GM19351 (cell line): ENCODE measurements around the gene COX6A2.
"Not testable (repeated sequence)": the region's sequence is repeated elsewhere in the genome, so short reads cannot be mapped to it uniquely, and the experiment has no call there.

Experiments used
- ATAC-seq: cut with Tn5 transposase; IDR thresholded peaks from one replicate; pipeline ENCODE4 v1.9.1; 2021; ENCODE audit warnings: mild to moderate bottlenecking, moderate library complexity; ENCODE audit not compliant: unreplicated experiment

COX6A2 gene

GRCh38 chr16:31461921-31462804 lies 34.0 kb upstream of the COX6A2 start:
- ATAC-seq = no peak

DNA sequence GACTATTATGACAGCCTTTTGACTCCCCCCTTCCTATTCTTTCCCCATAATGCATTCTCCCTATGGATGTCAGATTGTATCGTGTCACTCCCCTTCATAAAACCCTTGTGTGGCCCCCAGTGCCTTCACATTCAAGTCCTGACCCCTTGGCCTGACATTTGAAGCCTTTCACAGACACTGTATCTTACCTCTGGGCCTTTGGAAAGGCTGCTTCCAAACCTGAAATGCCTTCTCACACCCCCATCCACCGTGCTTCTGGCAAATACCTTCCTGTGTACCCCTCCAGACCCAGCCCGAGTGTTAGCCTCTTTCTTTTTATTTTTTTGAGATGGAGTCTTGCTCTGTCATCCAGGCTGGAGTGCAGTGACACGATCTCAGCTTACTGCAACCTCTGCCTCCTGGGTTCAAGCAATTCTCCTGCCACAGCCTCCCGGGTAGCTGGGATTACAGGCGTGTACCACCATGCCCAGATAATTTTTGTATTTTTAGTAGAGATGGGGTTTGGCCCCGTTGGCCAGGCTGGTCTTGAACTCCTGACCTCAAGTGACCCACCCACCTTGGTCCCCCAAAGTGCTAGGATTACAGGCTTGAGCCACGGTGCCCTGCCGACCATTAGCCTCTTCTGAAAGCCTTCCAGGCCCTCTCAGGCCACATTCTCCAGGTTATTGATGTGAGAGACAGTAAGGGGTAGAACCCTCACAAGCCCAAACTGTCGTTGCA lies 33.2 kb upstream of the COX6A2 start:
- no peak for ATAC-seq

DNA sequence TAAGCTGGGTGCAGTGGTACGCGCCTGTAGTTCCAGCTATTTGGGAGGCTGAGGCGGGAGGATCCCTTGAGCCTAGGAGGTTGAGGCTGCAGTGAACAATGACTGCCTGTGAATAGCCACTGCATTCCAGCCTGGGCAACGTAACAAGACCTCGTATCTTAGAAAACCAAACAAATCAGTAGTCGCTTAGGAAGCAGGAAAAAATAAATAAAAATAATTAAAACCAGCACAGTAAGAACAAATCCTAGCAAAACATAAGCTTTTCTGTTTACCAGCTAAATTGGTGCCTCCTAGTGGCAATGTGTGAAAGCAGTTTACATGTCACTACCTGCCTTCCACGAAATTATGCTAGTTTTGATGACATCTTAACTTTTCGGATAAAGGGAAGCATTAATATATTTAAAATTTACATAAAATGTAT lies 32.4 kb upstream of the COX6A2 start:
- no peak for ATAC-seq

- peak; percentile 61 for ATAC-seq
Observed at GRCh38 chr16:31459687-31460581, 31.8 kb upstream of the COX6A2 start.

- ATAC-seq = peak; percentile 65
Observed at GRCh38 chr16:31458844-31459686, 30.9 kb upstream of the COX6A2 start, which contains the start of gene ARMC5. ARMC5 (plus strand) TSS chr16:31459501; CDS start chr16:31459525, 24 bp downstream.

DNA sequence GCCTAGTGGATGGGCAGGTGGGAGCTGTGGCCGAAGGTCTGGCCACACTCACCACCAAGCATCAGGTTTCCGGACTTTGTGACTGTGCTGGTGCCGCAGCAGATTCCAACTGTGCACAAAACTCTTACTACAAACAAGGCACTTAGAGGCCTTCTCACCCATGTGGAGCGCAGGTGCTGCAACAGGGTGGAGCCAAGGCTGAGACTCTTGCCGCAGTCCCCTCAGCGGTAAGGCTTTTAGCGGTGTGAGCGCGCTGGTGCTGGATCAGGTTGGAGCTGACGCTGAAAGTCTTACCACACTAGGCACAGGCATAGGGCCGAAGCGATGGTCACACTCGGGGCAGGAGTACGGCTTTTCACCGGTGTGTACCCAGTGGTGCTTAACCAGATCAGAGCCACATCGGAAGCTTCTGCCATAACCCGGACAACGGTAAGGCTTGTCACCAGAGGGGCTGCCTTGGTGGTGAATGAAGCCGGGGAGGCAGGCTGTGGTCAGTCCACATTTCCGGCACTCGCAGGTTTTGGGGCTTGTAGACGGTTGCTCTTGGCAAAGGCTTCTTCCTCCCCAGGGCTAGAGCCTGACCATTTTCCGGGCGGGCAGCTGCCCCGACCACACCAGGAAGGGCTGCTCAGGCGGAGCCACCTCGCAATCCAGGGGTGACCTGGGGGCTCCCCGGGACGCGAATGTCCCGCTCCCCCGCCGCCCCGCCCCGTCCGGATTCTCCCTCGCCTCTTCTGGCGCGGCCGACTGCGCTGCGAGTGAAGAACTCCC lies 30.1 kb upstream of the COX6A2 start:
- peak; percentile 14 for ATAC-seq

- no peak for ATAC-seq
Observed at GRCh38 chr16:31456988-31457360, 28.8 kb upstream of the COX6A2 start.

DNA sequence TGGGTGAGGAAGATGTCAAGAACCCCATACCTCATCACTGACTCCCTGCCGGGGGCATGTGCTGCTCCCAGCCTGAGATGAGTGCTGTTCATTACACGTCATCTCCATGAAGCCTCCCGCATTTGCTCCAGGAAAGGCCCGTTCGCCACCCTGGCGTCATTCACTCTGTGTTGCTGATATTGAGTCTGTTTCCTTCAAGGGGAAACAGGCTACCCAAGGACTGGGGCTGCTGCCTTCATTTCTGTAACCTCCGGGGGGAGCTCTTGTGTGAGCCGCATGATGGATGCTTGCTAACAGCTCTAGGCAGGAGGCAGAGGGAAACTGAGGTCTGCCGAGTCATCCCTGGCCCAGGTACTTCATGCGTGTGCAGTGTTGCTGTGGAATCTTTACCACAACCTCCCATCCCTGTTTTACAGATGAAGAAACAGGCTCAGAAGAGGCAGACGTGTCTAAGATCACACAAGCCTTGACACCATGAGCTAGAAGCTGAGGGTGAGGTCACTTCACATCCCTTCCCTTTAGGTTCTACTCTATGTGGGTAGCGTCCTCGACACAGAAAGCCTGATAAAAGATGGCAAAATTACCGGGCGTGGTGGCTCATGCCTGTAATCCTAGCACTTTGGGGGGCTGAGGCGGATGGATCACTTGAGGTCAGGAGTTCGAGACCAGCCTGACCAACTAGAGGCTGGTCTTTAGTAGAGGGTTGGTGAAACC lies 27.6 kb upstream of the COX6A2 start:
- ATAC-seq = no peak

DNA sequence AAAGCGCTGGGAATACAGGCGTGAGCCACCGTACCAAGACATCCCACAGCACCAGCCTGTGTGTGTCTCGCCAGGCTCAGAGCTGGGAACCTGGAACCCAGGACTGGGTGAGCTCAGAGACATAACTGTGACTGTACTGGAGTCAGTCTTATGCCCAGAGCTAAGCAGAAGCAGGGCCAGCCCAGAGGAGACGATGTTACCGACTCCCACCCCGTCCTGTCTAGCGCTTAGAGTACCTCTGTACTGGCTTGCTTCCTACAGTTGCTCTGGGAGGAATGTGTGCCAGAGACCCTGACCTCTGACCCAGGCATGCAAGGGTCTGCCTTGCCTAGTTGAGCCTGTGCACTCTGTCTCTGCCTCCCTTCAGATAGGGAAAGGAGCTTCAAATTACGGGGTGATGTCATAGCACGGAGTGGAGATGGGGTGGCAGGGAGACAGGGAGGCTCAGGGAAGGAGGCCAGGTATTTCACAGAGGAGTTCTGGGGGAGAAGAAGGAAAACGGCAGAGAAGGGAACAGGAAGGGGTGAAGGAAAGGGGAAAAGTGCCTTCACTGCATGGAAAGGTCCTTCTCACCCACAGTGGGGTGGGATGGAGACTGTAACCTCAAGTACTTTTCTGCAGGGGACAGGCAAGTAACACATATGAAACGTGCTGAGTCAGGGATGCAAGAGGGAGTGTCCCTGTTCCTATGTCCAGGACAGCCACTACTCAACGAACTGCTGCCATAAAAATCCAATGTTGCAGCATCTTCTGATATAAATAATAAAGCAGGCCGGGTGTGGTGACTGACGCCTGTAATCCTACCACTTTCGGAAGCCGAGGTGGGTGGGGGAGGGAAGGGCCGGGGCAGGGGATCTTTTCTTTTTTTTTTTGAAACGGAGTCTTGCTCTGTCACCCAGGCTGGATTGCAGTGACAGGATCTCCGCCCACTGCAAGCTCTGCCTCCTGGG lies 25.4 kb upstream of the COX6A2 start:
- no peak for ATAC-seq

- ATAC-seq = no peak
Observed at GRCh38 chr16:31452631-31453106, 24.5 kb upstream of the COX6A2 start.

GRCh38 chr16:31451681-31452351 lies 23.7 kb upstream of the COX6A2 start:
- ATAC-seq = peak; percentile 64

DNA sequence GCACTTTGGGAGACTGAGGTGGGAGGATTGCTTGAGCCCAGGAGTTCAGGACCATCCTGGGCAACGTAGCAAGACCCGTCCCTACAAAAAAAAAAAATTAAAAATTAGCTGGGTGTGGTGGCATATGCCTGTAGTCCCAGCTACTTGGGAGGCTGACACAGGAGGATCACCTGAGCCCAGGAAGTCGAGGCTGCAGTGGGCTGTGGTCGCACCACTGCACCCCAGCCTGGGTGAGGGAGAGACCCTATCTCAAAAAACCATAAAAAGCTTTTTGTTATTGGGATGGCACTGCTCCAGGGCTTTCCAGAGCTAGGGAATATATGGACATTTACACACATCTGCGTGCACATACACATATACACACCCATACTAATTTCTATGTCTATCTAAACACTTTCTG lies 23.0 kb upstream of the COX6A2 start:
- no peak for ATAC-seq

- ATAC-seq = not testable (repeated sequence)
Observed at GRCh38 chr16:31445931-31446330, 17.8 kb upstream of the COX6A2 start.

DNA sequence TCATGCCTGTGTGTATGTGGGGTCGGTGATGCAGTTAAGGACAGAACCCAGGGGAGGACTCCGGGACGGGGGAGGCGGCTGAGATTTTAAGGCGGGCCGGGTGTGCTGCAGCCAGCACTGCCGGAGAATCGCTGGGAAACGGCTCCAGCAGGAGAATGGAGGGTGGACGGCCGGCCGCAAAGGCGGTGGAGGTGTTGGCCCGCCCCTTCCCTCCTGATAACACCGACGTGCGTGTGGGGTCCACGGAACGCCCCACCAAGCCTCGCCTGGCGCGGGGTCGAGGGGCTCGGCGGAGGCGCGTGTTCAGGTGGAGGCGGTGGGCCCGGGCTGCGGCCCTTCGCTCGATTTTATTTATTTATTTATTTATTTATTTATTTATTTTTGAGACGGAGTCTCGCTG lies 13.8 kb upstream of the COX6A2 start:
- no peak for ATAC-seq

DNA sequence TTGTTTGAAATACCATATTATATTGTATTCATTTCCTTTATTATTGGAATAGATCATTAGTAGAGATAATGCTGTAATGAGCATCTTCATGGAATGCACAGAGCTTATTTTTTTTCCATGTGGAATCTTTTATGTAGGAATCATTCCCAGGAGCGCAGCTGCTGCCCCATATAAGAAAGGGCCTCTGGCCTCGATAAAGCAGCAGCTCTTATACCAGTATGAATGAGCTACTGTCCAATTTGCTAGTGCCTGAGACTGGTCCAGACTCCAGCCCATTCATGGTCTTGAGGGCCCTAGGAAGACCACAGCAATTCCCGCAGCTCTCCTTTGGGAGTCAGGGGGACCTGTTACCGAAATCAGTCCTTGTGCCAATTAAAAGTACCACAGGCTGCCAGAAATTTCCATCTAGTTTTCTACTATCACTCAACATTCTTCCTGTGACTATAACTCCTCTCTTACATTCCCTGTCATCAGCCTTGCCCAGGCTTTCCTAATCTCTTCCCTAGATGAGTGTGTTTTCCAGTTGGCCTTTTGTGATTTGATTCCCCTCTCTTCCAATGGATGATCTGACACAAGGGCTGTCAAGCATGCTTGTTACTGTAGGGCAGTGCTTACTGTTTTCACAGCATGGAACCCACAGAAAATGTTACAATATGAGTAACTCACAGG lies 12.5 kb upstream of the COX6A2 start:
- no peak for ATAC-seq

- ATAC-seq = no peak
Observed at GRCh38 chr16:31439519-31439918, 11.4 kb upstream of the COX6A2 start.
